Cardiac atrium fibroblast (primary cell): ENCODE measurements around the gene IFT52. TPM values are rescaled to one million over a fixed set of nuclear protein-coding genes. Genes with fewer than 3 reads are reported as not detected.

Experiments
- total RNA-seq: library from RNA; depleted of rRNA; stranded (reverse); fragments of >200 nt; gene quantifications from 2 replicates; pipeline ENCODE4 v1.2.3, GENCODE V29; 2015

Gene IFT52, protein sequence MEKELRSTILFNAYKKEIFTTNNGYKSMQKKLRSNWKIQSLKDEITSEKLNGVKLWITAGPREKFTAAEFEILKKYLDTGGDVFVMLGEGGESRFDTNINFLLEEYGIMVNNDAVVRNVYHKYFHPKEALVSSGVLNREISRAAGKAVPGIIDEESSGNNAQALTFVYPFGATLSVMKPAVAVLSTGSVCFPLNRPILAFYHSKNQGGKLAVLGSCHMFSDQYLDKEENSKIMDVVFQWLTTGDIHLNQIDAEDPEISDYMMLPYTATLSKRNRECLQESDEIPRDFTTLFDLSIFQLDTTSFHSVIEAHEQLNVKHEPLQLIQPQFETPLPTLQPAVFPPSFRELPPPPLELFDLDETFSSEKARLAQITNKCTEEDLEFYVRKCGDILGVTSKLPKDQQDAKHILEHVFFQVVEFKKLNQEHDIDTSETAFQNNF
- 28.0 and 33.2 TPM in 2 replicates for total RNA-seq

DNA sequence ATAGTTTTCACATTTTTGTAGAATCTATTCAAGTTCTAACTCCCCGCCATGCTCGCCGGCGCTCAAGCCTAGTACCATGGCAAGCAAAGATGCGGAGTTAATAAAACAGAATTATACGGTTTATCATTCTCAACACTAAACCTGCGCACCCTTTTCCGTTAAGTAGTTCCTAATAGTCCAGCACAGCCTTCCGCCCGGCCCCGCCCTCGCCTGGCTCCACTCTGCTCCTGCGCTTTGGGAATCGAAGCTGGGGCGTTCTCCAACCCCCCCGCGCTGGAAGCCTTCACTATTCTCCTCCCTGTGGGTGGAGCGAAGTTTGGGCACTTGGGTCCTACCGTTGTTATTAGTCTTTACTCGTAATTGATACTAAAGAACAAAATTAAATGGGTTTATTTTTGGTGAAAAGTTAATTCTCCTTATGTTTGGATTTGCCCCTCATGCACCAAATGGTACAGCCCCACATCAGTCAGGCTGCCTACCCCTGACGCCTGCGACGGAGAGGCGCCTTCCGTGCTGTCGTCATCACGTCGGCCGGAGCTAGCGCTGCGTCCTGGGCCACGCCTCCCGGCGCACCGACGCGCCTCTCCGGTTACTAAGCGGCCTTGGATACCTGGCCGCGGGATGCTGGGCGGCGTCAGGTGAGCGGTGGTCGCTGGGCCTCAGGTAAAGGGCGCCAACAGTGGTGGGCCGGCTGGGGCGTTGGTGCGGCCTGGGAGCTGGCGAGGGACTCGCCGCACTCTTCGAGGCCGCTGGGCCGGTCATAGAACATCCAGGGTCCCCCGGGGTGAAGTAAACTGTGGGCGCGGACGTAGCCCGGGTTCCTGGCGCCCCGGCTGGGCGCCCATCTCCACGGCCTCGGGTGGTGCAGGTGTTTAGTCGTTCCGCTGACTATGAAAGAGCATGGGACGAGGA is at the start of gene IFT52:
Gene IFT52 (plus strand): TSS at position 546 of the 912 bp plus-strand sequence. CDS start 3,762 bp downstream, outside the sequence.

DNA sequence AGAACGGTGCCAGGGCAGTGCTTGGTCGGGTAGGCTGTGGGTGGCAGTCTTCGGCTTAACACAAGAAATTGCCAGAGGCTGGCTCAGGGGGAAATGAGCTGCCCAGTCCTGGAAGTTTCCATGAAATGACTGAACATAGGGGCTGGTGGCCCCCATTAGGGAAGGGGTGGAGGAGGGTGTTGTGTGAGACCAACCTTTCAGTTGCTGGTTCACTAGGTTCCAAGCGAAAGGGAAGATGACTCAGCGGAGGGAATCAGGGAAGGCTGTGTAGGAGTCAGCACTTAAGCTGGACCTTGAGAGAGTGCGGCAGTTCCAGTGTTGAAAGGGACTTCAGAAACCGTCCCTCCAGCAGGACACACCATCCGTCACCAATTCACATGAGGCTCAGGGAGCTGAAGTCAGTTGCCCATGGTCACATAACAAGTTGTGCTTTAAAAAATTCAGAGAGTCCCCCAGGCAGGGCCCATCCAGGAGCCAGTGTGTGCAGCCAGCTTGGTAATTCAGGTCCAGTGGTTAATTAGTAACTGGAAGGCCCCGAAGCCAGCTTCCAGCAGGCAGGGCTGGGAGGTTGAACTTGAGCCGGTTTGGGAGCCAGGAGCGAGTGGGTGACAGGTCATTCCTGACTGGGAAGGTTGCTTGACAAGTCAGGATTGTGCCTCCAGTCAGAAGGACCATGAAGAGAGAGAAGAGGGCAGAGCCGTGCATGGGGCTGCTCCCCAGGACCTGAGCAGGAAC is 32.2 kb upstream of the IFT52 start, which contains the start of gene SGK2:
Gene SGK2 (plus strand): TSS at position 616 of the 735 bp plus-strand sequence. CDS start 7,469 bp downstream, outside the sequence.

DNA sequence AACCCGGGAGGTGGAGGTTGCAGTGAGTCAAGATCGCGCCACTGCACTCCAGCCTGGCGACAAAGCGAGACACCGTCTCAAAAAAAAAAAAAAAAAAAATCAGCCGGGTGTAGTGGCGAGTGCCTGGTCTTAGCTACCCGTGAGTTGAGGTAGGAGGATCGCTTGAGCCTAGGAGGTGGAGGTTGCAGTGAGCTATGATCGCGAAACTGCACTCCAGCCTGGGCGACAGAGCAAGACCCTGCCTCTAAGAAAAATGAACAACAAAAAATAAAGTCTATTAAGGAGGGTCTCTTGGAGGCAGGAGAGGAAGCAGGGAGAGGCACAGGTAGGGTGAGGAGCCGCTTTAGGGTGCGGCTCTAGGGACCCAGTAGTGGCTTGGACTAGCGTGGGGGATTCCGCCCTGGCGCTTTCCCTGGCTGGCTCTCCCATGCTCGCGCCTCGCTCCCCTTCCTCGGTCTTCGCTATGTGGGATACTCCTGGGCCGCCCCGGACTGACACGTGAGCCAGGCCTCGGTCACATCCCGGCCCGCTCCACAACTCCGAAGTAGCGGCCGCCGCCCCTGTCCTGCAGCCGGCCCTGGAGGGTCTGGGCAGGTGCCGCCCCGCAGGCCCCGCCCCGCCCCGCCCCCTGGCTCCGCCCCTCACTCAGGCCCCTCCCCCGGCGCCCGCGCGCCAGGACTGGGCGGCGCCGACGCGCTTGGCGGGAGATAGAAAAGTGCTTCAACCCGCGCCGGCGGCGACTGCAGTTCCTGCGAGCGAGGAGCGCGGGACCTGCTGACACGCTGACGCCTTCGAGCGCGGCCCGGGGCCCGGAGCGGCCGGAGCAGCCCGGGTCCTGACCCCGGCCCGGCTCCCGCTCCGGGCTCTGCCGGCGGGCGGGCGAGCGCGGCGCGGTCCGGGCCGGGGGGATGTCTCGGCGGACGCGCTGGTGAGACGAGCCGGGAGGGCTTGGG is 75.9 kb downstream of the IFT52 start, which contains the start of gene MYBL2:
Gene MYBL2 (plus strand): TSS at position 739 of the 953 bp plus-strand sequence. CDS start 170 bp downstream, at position 909.

Other genes with a start within 250 kb of the IFT52 start
- 49.4 and 62.6 TPM in 2 replicates for gene SRSF6, start 133.0 kb upstream of the IFT52 start, total RNA-seq
- gene L3MBTL1, start 83.2 kb upstream of the IFT52 start, total RNA-seq = 0.49 and 2.0 TPM in 2 replicates
- gene SGK2, start 31.9 kb upstream of the IFT52 start, total RNA-seq = not detected in 2 replicates
- gene MYBL2, start 76.2 kb downstream of the IFT52 start, total RNA-seq = 7.3 and 9.4 TPM in 2 replicates
- gene GTSF1L, start 136.1 kb downstream of the IFT52 start, total RNA-seq = not detected in 2 replicates